Peyer's patch (tissue), 4 donors: ENCODE data around the gene RHOJ.

ENCODE experiments used
- POLR2A ChIP-seq, 2 donors: fragments of 450-650 bp; IDR thresholded peaks; one replicate each; pipeline ENCODE4 v1.5.1; 2017; ENCODE audit warnings: antibody characterized with exemption in 2 of 2, mild to moderate bottlenecking in 2 of 2, moderate library complexity in 2 of 2
- TF ChIP-seq, protein P1 (sequence below), 6 experiments: fragments of 450-650 bp in 4 of 6; fragments of 200-600 bp in 2 of 6; sonication (generic) in 1 of 6; IDR thresholded peaks; one replicate each; pipeline ENCODE4 v1.5.1; 2017 to 2019; ENCODE audit warnings: antibody characterized with exemption in 6 of 6, mild to moderate bottlenecking in 3 of 6, moderate library complexity in 1 of 6

DNA sequence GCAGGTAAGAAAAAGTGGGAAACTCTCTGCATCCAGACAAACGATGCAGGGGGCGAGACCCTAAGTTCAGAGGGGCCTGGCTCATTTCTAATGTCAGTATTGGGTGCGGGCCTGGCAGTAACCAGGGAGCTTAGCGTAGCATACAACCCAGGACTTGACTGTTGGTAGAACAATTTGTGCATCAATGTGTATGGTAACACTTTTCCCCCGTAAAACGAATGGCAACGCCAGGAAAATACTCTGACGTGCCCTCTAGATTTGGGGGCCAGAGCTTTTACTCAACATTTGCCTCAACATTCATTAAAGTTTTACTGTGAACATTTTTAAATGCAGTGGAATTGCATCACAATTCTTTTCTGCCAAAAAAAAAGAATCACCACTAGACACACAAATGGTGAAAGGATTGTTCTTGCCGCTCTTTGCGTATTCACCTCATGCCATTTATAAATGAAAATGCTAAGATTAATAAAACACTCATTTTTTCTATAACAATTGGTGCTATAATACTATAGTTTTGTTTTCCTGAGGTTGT lies 867 bp downstream of the RHOJ start:
- TF ChIP-seq, protein P1, sequence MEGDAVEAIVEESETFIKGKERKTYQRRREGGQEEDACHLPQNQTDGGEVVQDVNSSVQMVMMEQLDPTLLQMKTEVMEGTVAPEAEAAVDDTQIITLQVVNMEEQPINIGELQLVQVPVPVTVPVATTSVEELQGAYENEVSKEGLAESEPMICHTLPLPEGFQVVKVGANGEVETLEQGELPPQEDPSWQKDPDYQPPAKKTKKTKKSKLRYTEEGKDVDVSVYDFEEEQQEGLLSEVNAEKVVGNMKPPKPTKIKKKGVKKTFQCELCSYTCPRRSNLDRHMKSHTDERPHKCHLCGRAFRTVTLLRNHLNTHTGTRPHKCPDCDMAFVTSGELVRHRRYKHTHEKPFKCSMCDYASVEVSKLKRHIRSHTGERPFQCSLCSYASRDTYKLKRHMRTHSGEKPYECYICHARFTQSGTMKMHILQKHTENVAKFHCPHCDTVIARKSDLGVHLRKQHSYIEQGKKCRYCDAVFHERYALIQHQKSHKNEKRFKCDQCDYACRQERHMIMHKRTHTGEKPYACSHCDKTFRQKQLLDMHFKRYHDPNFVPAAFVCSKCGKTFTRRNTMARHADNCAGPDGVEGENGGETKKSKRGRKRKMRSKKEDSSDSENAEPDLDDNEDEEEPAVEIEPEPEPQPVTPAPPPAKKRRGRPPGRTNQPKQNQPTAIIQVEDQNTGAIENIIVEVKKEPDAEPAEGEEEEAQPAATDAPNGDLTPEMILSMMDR (IDR thresholded peaks at IDR 0.05): no peak
- no peak for TF ChIP-seq POLR2A (IDR thresholded peaks at IDR 0.05)
